Mucosa of stomach (tissue), 1 donor: ENCODE results near the gene TLR3.

Source experiments
- H3K27me3 ChIP-seq: one replicate; pipeline ENCODE4 v1.7.0; 2013; ENCODE audit warnings: mild to moderate bottlenecking, low read length; ENCODE audit not compliant: control insufficient read depth, insufficient read depth
- H3K36me3 ChIP-seq: one replicate; pipeline ENCODE4 v1.7.0; 2013; ENCODE audit warnings: low read length; ENCODE audit not compliant: control insufficient read depth, insufficient read depth
- H3K4me1 ChIP-seq: one replicate; pipeline ENCODE4 v1.7.0; 2013; ENCODE audit warnings: mild to moderate bottlenecking, low read length; ENCODE audit not compliant: control insufficient read depth, insufficient read depth
- H3K4me3 ChIP-seq: one replicate; pipeline ENCODE4 v1.7.0; 2013; ENCODE audit warnings: low read length
- H3K9ac ChIP-seq: one replicate; pipeline ENCODE4 v1.7.0; 2013; ENCODE audit warnings: mild to moderate bottlenecking, low read length, moderate library complexity
- H3K9me3 ChIP-seq: one replicate; pipeline ENCODE4 v1.7.0; 2013; ENCODE audit warnings: mild to moderate bottlenecking, low read length, moderate library complexity; ENCODE audit not compliant: control insufficient read depth
- donor health status: Pancreatic carcinoma.

The TLR3 gene

DNA sequence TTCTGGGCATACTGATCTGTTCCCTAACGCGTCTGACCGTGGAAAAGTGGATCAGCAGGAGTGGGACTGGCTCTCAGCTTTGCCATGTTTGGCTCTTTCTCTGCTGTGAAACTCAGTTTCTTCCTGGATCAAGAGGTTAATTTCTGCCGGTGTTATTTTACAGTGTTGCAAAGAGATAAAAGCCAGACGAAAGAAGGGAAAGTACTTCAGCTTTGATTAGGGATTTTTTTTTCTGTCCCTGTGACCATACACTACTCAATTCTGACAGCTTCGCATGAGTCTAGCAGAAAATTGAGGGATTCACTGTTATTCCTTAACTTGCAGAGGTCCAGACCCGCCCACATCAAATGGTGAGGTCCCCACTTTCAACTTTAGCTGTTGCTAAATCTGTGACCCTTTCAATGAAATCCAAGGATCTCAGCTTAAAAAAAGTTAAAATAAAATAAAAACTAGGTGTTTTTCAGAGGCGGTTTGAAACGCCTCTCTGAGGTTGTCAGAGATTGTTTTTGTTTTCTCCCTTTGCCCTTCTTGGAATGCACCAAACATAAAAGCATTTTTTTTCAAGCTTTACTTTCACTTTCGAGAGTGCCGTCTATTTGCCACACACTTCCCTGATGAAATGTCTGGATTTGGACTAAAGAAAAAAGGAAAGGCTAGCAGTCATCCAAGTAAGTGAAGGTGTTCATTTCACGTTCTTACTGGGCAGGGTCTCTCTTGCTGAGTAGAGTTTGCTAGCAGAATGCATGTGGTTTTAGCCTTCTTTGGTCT is at the start of gene TLR3:
Gene TLR3 (plus strand): TSS at position 576 of the 768 bp plus-strand sequence. CDS start 7,464 bp downstream, outside the sequence.
- Histone ChIP-seq H3K36me3 (no peaks in the 10 kb centered on the region), H3K4me3 (peak within 1 kb of the TSS; percentile 61), H3K9ac (peak within 1 kb of the TSS; percentile 87), H3K27me3 (no peaks in the 10 kb centered on the region), H3K4me1 (no peaks in the 10 kb centered on the region), H3K9me3 (no peaks in the 10 kb centered on the region)

DNA sequence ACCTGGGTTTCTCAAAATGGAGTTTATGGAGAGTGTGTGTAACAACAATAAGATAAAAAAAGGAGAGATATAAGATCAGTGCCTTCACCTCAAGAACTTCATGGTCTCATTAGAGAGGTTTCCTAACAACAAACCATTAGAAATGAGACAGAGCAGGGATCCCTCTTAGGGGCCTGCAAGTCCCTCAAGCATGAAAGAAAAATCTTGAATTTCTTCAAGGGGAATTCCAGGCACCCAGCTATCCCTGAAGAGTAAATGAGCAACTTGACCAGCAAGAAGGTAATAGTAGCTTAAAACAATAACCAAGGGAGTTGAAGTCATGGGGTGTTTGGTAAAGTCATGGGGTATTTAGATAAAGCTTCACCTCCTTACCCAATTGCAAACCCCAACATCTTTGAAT is 49.7 kb upstream of the TLR3 start:
- H3K9ac ChIP-seq, result no peak overlapping the region
- no peaks in the 10 kb centered on the region for H3K9me3 ChIP-seq
- H3K4me1 ChIP-seq, result no peaks in the 10 kb centered on the region
- no peaks in the 10 kb centered on the region for H3K27me3 ChIP-seq
- no peak overlapping the region for H3K4me3 ChIP-seq
- H3K36me3 ChIP-seq, result no peaks in the 10 kb centered on the region

DNA sequence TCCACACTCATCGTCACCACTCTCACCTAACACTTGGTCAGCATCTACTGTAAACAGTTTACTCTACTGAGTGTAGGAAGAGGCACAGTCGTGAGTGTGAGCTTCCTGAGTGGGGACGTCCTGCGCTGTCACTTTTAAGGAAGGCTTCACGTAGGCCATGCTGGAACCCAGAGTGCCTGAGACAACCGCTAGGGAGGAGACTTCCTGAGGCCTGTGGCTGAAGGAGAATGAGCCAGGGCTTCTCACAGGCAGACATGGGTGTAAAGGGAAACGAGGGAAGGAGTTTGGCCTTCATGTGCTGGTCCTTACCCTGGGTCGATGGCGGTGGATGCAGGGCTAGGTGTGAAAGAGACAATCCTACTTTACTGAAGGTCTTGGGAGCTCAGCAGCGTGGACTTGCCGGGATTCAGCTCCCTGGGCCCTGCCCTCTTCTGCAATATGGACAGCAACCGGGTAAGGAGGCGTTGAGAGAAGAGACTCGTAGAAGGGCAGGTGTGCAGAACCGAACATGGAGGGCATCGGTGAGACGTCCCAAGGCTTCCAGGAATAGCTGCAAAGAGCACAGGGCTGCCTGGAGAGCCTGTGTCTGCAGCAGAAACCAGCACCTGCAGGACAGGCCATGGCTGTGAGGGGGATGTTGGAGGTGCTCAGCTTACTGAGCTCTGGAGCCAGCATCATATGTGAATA is 48.7 kb upstream of the TLR3 start:
- Histone ChIP-seq H3K9me3 (no peaks in the 10 kb centered on the region), H3K4me1 (no peaks in the 10 kb centered on the region), H3K4me3 (no peak overlapping the region), H3K9ac (no peak overlapping the region), H3K36me3 (no peaks in the 10 kb centered on the region), H3K27me3 (no peaks in the 10 kb centered on the region)

DNA sequence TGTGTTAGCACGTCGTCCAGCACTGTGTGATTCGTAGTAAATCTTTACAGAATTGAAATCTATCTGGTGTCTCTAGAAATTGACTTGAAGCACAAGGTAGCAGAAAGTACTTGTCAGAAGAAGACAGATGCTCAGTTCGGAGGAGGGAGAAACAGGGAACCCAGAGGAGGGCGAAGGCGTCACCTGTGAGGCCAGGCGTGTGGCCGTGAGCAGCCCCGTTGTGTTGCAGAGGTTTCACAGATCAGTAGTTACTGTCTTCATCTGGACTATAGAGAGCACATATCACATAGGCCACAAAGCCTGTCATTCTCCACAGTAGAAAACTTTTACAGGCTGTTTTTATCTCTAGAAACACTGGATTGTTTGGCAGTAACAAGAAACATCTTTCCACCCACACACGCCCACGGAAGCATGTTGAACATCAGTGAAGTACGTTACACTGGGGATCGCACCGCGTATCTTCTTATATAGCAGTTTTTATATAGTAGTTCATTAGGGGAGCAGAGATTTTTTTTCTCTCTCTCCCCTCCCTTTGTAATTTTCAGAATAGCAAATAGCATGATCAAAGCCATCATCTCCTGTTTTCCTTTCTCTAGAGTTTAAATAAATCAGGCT is 48.1 kb upstream of the TLR3 start:
- H3K4me3 ChIP-seq, result no peak overlapping the region
- no peaks in the 10 kb centered on the region for H3K27me3 ChIP-seq
- H3K4me1 ChIP-seq, result peaks cover 2% of the 10 kb centered on the region
- H3K36me3 ChIP-seq, result no peaks in the 10 kb centered on the region
- no peaks in the 10 kb centered on the region for H3K9me3 ChIP-seq
- no peak overlapping the region for H3K9ac ChIP-seq

DNA sequence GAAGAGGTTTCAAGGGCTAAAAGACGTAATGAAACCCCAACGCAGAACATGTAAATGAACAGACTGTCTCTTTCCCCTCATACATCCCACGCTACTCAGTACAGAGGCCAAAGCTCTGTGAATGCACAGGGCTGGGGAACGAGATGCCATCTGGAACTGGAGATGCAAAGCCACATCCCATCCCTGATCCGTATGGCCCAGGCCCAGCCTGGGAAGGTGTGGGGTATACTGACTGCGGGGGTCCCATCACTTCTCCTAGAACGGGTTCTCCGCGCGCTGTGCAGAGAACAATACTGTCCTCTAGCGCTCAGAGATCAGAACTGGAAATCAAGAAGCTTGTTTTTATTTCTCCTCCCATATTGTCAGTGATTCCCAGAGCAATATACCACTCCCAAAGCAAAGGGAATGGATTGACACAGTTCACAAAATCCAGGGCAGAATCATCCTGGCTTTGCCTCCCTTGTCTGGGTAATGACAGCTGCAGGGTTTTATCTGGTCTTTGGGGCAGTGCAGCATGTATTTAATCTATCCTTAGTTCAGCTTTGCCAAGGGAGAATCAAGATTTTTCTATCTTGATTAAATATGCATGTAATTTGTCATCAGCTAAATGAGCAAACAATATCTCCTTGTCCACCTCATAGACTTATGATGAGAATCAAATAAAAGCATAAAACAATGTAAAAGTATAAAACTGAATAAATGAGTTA is 47.3 kb upstream of the TLR3 start:
- Histone ChIP-seq H3K9ac (no peak overlapping the region), H3K4me3 (no peak overlapping the region), H3K36me3 (no peaks in the 10 kb centered on the region), H3K27me3 (no peaks in the 10 kb centered on the region), H3K4me1 (peaks cover 6% of the 10 kb centered on the region), H3K9me3 (no peaks in the 10 kb centered on the region)

DNA sequence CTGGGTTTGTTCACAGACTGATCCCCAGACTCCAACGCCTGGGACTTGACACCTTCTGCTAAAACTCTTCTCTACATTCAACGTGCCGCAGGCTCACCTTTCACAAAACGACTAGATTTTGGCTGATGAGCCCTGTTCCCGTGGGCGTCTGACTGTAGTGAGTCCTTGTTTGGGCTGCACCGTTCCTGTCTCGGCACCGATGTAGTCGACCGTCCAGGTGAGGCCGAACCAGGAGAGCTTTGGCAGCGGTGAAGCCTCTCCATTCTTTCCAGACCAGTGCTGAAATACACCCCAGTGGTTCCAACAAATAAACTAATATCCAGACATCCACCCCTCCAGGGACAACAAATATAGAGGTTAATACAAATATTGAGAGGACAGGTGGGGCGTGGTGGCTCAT is 45.0 kb upstream of the TLR3 start:
- no peaks in the 10 kb centered on the region for H3K9me3 ChIP-seq
- no peaks in the 10 kb centered on the region for H3K27me3 ChIP-seq
- no peaks in the 10 kb centered on the region for H3K36me3 ChIP-seq
- H3K9ac ChIP-seq, result no peak overlapping the region
- peaks cover 10% of the 10 kb centered on the region for H3K4me1 ChIP-seq
- no peak overlapping the region for H3K4me3 ChIP-seq

DNA sequence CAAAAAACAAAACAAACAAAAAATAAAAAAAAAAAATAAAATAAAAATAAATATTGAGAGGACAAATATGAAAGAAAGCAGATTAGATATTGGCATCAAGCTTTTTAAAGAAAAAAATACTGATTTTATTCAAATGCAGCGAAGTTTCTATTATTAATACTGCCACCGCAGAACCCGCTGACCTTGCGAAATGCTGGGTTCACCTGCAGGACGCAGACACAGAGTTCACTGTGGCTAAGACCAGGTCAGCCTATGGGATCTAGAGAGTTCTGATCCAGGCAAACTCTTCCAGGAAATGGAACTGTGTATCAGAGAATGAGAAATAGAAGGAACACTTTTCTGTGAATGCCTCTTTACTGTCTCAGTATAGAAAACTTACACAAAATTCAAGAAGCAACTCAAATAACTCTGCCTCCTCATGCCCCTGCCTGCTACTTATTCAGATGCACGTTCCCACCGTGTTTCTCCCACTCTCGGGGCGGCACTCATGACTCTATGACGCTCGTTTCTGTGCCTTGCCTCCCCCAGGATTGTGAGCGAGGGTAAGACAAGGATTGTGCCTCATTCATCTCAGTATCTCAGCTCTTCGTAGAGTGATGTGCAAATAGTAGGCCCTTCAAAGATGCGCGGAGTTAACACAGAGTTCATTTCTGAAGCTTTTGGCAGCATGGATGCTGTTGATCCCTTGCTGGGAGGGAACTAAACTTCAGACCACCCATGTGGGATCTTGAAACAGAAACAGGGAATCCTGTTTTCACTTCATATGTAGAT is 44.1 kb upstream of the TLR3 start:
- no peaks in the 10 kb centered on the region for H3K27me3 ChIP-seq
- peaks cover 10% of the 10 kb centered on the region for H3K4me1 ChIP-seq
- H3K4me3 ChIP-seq, result no peak overlapping the region
- H3K36me3 ChIP-seq, result no peaks in the 10 kb centered on the region
- no peaks in the 10 kb centered on the region for H3K9me3 ChIP-seq
- no peak overlapping the region for H3K9ac ChIP-seq

DNA sequence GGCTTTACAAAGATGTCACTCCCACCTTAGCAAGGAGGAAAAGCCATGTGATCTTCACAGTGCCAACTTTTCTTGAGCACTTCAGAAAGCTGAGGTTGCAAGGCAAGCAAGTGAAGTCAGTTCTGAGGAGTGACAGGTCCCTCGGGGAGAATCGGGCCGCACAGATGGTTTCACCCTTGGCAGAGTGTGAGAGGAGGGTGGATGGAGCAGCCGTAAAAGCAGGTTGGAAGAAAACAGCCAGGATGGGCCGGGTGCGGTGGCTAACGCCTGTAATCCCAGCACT is 43.6 kb upstream of the TLR3 start:
- H3K4me3 ChIP-seq, result no peak overlapping the region
- H3K4me1 ChIP-seq, result peaks cover 10% of the 10 kb centered on the region
- no peaks in the 10 kb centered on the region for H3K36me3 ChIP-seq
- no peaks in the 10 kb centered on the region for H3K27me3 ChIP-seq
- no peak overlapping the region for H3K9ac ChIP-seq
- no peaks in the 10 kb centered on the region for H3K9me3 ChIP-seq

DNA sequence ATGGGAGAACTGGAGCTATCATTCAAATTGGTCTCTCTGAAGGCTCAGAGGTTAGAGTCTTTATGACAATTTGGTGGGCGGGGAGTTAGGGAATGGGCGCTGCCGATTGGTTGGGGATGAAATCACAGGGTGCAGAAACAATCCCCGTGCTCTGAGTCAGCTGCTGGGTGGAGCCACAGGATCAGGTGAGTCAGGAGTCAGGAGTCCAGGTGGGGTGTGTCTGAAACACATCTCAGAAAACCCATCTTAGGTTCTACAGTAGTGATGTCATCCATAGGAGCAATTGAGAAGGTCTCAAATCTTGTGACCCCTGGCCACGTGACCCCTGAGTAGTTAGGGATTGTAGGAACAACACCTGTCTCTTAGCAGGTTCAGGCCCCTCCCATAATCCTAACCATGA is 41.6 kb upstream of the TLR3 start:
- no peak overlapping the region for H3K9ac ChIP-seq
- no peaks in the 10 kb centered on the region for H3K36me3 ChIP-seq
- no peaks in the 10 kb centered on the region for H3K27me3 ChIP-seq
- H3K4me1 ChIP-seq, result peaks cover 10% of the 10 kb centered on the region
- H3K9me3 ChIP-seq, result no peaks in the 10 kb centered on the region
- H3K4me3 ChIP-seq, result no peak overlapping the region

DNA sequence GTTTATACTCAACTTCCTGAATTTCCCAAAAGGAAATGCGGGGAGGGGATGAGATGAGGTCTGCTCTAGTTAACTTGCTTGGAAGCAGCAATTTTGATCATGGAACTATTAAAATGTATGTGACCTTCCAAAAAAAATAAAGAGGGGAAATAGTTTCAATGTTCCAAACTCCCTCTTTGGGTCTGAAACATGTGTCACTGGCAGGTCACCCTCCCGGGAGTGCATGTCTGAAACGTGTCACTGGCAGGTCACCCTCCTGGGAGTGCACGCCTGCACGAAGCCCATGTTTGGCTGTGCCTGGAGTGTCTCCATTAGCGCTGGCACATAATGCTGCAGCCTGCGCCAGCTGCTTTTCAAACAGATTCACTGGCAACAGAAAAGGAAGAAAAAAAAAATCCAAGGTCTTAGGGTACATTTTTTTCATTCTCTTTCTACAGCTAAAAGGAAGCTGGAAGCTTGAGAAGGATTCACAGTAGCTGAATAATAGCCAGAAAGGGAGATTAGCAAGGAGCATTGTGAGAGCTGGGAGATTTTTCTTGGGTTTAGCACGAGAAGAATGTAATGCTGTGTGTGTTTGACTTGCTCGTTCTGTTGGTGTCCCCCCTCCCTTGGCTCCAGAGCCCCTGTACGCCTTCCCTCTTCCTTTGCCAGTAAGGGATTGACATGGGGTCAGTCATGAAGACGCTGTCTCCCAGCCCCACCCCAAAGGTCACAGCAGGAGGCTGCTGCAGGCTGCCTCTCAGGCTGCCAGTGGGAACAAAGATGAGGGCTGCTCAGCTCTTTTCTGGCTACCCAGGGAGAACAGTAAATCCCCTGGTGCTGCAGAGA is 39.2 kb upstream of the TLR3 start:
- Histone ChIP-seq H3K9me3 (no peaks in the 10 kb centered on the region), H3K4me3 (no peak overlapping the region), H3K4me1 (peaks cover 10% of the 10 kb centered on the region), H3K36me3 (no peaks in the 10 kb centered on the region), H3K9ac (no peak overlapping the region), H3K27me3 (no peaks in the 10 kb centered on the region)

DNA sequence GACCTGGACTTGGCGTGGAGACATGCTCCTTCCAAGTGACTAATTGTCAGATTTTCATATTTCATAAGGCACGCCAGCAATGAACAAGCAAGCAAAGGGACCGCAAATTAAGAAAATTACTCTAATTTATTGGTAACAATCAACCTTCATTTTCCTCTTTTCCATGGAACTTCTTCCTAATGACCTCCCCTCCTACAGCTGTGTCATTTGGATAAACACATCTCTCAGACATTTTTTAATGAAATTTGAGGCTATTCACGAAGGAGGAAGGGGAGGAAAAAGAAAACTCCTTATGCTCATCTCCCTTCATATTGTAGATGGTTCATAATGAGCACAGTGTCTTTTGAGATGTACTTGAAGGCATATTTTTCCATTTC is 38.6 kb upstream of the TLR3 start:
- H3K9ac ChIP-seq, result no peak overlapping the region
- H3K27me3 ChIP-seq, result no peaks in the 10 kb centered on the region
- peaks cover 10% of the 10 kb centered on the region for H3K4me1 ChIP-seq
- no peaks in the 10 kb centered on the region for H3K36me3 ChIP-seq
- H3K9me3 ChIP-seq, result no peaks in the 10 kb centered on the region
- no peak overlapping the region for H3K4me3 ChIP-seq
